ENCODE measurements around the gene DOK1. TPM values are rescaled to one million over a fixed set of nuclear protein-coding genes. Genes with fewer than 3 reads are reported as not detected.

Gene DOK1
- total RNA-seq, 1 donor: 89.8 TPM

DNA sequence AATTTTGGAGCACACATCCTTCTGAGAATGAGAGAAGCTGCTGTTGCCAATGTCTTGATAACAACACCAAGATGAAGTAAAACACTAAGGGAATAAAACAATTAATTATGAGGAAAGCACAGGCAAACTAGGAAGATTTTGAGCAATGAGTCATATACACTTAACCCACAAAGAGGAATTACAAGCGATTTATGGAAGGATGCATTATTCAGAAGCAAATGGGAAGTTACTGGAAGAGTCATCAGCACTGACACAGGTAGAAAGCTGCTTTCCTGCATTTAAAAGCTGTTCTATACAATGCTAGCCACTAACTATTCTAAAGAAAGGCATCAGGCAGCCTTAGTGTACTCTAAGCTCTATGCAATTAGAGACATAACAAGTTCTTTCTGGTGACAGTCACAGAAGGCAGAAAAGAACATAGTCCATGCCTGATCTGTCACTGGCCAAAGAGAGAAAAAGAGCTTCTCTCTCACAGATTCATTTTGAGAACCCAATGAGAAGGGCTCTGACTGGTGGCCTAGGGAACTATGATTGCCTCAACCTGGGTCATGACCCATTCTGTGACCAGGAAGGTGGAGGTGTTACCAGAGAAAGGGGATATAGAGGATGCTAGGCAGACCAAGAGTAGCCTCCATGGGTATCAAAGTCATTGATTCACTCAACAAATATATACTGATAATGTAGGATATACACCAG is 48.2 kb downstream of the DOK1 start:
- peak; percentile 56 for DNase-seq (ENCODE audit: insufficient read length, low spot score, missing footprints)
- Histone ChIP-seq H3K4me2 (ENCODE audit: insufficient read depth, low read length) (no peak overlapping the region), H3K9me3 (ENCODE audit: low read depth, low read length) (no peaks in the 10 kb centered on the region), H3K79me2 (ENCODE audit: insufficient read depth, low read length) (no peaks in the 10 kb centered on the region), H2AFZ (ENCODE audit: low read length) (no peak overlapping the region), H3K36me3 (ENCODE audit: insufficient read depth, low read length) (no peaks in the 10 kb centered on the region), H3K27me3 (ENCODE audit: insufficient read depth, low read length) (peaks cover 32% of the 10 kb centered on the region), H3K4me3 (ENCODE audit: insufficient read depth, low read length) (no peak overlapping the region), H4K20me1 (ENCODE audit: insufficient read depth, low read length) (no peaks in the 10 kb centered on the region), H3K4me1 (ENCODE audit: insufficient read depth, low read length) (peaks cover 6% of the 10 kb centered on the region), H3K27ac (ENCODE audit: low read depth, low read length) (no peak overlapping the region)
- TF ChIP-seq, protein P1, sequence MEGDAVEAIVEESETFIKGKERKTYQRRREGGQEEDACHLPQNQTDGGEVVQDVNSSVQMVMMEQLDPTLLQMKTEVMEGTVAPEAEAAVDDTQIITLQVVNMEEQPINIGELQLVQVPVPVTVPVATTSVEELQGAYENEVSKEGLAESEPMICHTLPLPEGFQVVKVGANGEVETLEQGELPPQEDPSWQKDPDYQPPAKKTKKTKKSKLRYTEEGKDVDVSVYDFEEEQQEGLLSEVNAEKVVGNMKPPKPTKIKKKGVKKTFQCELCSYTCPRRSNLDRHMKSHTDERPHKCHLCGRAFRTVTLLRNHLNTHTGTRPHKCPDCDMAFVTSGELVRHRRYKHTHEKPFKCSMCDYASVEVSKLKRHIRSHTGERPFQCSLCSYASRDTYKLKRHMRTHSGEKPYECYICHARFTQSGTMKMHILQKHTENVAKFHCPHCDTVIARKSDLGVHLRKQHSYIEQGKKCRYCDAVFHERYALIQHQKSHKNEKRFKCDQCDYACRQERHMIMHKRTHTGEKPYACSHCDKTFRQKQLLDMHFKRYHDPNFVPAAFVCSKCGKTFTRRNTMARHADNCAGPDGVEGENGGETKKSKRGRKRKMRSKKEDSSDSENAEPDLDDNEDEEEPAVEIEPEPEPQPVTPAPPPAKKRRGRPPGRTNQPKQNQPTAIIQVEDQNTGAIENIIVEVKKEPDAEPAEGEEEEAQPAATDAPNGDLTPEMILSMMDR (IDR thresholded peaks at IDR 0.05; ENCODE audit: extremely low read depth, low read depth, low read length): no peak

DNA sequence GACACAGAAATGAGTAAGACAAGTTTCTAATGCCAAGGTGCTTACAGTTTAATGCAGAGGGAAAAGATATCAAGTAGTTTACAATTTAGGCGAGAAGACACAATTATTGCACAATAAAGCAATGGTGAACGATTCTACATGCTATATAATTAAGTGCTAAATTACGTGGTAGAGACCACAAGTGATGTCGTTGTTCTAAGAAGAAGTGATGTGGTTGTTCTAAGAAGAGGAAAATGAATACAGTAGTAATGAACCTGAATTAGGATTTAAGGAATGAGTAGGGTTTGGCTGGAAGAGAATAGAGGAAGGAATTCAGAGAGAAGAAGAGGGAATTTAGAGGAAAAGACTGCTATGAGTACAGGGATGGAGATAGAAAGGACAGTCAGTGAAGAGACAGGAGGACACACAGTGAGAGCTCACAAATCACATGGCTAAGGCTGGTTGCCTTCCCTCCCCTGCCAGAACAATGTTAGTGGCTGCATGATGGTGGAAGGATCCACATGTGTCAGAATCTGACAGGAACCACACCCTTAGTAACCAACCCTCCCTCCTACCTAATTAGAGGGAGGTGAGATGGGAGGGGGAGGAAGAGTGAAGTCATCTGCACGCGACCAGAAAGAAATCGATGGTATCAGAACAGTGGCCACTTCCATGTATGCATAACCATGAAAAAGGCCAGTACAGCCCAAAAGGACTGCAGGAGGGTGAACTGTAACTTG is 48.9 kb downstream of the DOK1 start:
- Histone ChIP-seq H3K27me3 (ENCODE audit: insufficient read depth, low read length) (peaks cover 32% of the 10 kb centered on the region), H3K9me3 (ENCODE audit: low read depth, low read length) (no peaks in the 10 kb centered on the region), H3K4me1 (ENCODE audit: insufficient read depth, low read length) (peaks cover 6% of the 10 kb centered on the region), H4K20me1 (ENCODE audit: insufficient read depth, low read length) (no peaks in the 10 kb centered on the region), H3K4me3 (ENCODE audit: insufficient read depth, low read length) (no peak overlapping the region), H2AFZ (ENCODE audit: low read length) (no peak overlapping the region), H3K36me3 (ENCODE audit: insufficient read depth, low read length) (no peaks in the 10 kb centered on the region), H3K27ac (ENCODE audit: low read depth, low read length) (no peak overlapping the region), H3K79me2 (ENCODE audit: insufficient read depth, low read length) (no peaks in the 10 kb centered on the region), H3K4me2 (ENCODE audit: insufficient read depth, low read length) (no peak overlapping the region)
- TF ChIP-seq, protein P1 (IDR thresholded peaks at IDR 0.05; ENCODE audit: extremely low read depth, low read depth, low read length): no peak
- no peak for DNase-seq (ENCODE audit: insufficient read length, low spot score, missing footprints)

DNA sequence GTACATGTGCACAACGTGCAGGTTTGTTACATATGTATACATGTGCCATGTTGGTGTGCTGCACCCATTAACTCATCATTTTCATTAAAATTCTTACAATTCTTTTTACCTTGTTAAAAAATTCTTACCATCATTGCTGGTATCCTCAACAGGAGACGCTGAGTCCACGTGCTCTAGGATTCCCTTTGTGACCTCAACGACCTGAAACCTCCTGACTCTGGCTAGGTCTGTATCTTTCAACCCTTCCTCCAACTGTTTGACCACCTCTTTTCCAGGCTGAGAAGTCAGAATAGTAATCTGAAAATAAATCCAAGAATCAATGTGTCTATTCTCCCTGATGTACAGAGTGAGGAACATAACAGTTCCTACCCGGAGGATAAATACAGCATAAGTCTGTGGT is 52.4 kb downstream of the DOK1 start:
- Histone ChIP-seq H3K27ac (ENCODE audit: low read depth, low read length) (no peak overlapping the region), H3K4me3 (ENCODE audit: insufficient read depth, low read length) (no peak overlapping the region), H2AFZ (ENCODE audit: low read length) (no peak overlapping the region), H3K9me3 (ENCODE audit: low read depth, low read length) (no peaks in the 10 kb centered on the region), H4K20me1 (ENCODE audit: insufficient read depth, low read length) (no peaks in the 10 kb centered on the region), H3K36me3 (ENCODE audit: insufficient read depth, low read length) (no peaks in the 10 kb centered on the region), H3K27me3 (ENCODE audit: insufficient read depth, low read length) (peaks cover 13% of the 10 kb centered on the region), H3K4me2 (ENCODE audit: insufficient read depth, low read length) (no peak overlapping the region), H3K79me2 (ENCODE audit: insufficient read depth, low read length) (no peaks in the 10 kb centered on the region), H3K4me1 (ENCODE audit: insufficient read depth, low read length) (peaks cover 6% of the 10 kb centered on the region)
- no peak for DNase-seq (ENCODE audit: insufficient read length, low spot score, missing footprints)
- TF ChIP-seq, protein P1 (IDR thresholded peaks at IDR 0.05; ENCODE audit: extremely low read depth, low read depth, low read length): no peak

Other genes with a start within 250 kb of the DOK1 start
- gene SLC4A5, start 211.3 kb upstream of the DOK1 start, total RNA-seq: 0.36 and 2.7 TPM in 2 replicates
- 135 and 177 TPM in 2 replicates for gene DCTN1, start 174.4 kb upstream of the DOK1 start, total RNA-seq
- 0.72 and 1.5 TPM in 2 replicates for gene C2orf81, start 133.1 kb upstream of the DOK1 start, total RNA-seq
- 21.2 and 23.9 TPM in 2 replicates for gene WDR54, start 133.0 kb upstream of the DOK1 start, total RNA-seq
- gene RTKN, start 112.8 kb upstream of the DOK1 start, total RNA-seq: 14.1 and 16.2 TPM in 2 replicates
- gene INO80B, start 99.6 kb upstream of the DOK1 start, total RNA-seq: 11.8 and 15.9 TPM in 2 replicates
- 35.5 and 35.7 TPM in 2 replicates for gene WBP1, start 96.3 kb upstream of the DOK1 start, total RNA-seq
- gene MOGS, start 89.3 kb upstream of the DOK1 start, total RNA-seq: 33.3 and 35.9 TPM in 2 replicates
- gene MRPL53, start 82.0 kb upstream of the DOK1 start, total RNA-seq: 18.0 and 23.5 TPM in 2 replicates
- 32.4 and 32.6 TPM in 2 replicates for gene CCDC142, start 71.7 kb upstream of the DOK1 start, total RNA-seq
- 17.0 and 18.3 TPM in 2 replicates for gene TTC31, start 71.6 kb upstream of the DOK1 start, total RNA-seq
- gene LBX2, start 55.1 kb upstream of the DOK1 start, total RNA-seq: 4.1 and 5.4 TPM in 2 replicates
- gene PCGF1, start 47.0 kb upstream of the DOK1 start, total RNA-seq: 22.4 and 26.5 TPM in 2 replicates
- gene TLX2, start 40.3 kb upstream of the DOK1 start, total RNA-seq: under 0.01 and 0.36 TPM in 2 replicates
- not detected in 2 replicates for gene DQX1, start 28.5 kb upstream of the DOK1 start, total RNA-seq
- 82.9 and 86.3 TPM in 2 replicates for gene AUP1, start 25.0 kb upstream of the DOK1 start, total RNA-seq
- gene HTRA2, start 24.8 kb upstream of the DOK1 start, total RNA-seq: 51.8 and 53.6 TPM in 2 replicates
- 64.8 and 97.4 TPM in 2 replicates for gene LOXL3, start 778 bp upstream of the DOK1 start, total RNA-seq
- under 0.01 and 0.29 TPM in 2 replicates for gene M1AP, start 93.6 kb downstream of the DOK1 start, total RNA-seq
- 7.2 and 7.7 TPM in 2 replicates for gene SEMA4F, start 99.5 kb downstream of the DOK1 start, total RNA-seq